HEK293 (cell line): ENCODE results near the gene PLCH2.
A peak's percentile ranks its signal among the peaks of the same experiment; 100 is the strongest.

Source experiments
- CTCF ChIA-PET: fragments of 350-600 bp; formaldehyde crosslinking; extraction: SDS; loops from one replicate; lab custom pipeline; 2021; ENCODE audit warnings: antibody characterized with exemption; lab: Yijun Ruan, JAX
- POLR2A ChIA-PET: fragments of 300-600 bp; formaldehyde crosslinking; extraction: SDS; loops from one replicate; lab custom pipeline; 2020; ENCODE audit warnings: antibody characterized with exemption, inconsistent platforms; lab: Yijun Ruan, JAX
- H3K27ac ChIP-seq: fragments of 200-500 bp; sonication (Bioruptor generic); 2 replicates; pipeline ENCODE4 v1.5.1; 2014; ENCODE audit warnings: low read depth, low read length, control low read depth, inconsistent platforms; ENCODE audit errors: extremely low read depth
- H3K36me3 ChIP-seq, 2 experiments: fragments of 200-500 bp in 1 of 2; sonication (Bioruptor generic) in 1 of 2; 1 replicate in 1 of 2; 2 replicates in 1 of 2; pipeline ENCODE4 v1.5.1; 2014 to 2017; ENCODE audit warnings: inconsistent platforms in 2 of 2, low read length in 2 of 2; ENCODE audit not compliant: control insufficient read depth in 2 of 2, insufficient read depth in 1 of 2
- H3K4me1 ChIP-seq: fragments of 200-500 bp; sonication (Bioruptor generic); 2 replicates; pipeline ENCODE4 v1.5.1; 2014; ENCODE audit warnings: mild to moderate bottlenecking, low read length, inconsistent platforms; ENCODE audit not compliant: control insufficient read depth, insufficient read depth
- H3K4me3 ChIP-seq: 2 replicates; pipeline ENCODE4 v1.5.1; 2011; ENCODE audit warnings: low read depth, mild to moderate bottlenecking, control low read depth, low read length, moderate library complexity
- H3K9me3 ChIP-seq: fragments of 200-500 bp; sonication (Bioruptor generic); 2 replicates; pipeline ENCODE4 v1.5.1; 2014; ENCODE audit warnings: low read depth, low read length, inconsistent platforms; ENCODE audit not compliant: control insufficient read depth, insufficient read depth
- EGR2 ChIP-seq: fragments of 450-650 bp; formaldehyde crosslinking; IDR thresholded peaks from 2 replicates; pipeline ENCODE4 v1.5.1; 2016; ENCODE audit warnings: low read depth, missing biosample characterization, missing genetic modification characterization
- FEZF1 ChIP-seq: fragments of 450-650 bp; formaldehyde crosslinking; IDR thresholded peaks from 2 replicates; pipeline ENCODE4 v1.5.1; 2016; ENCODE audit warnings: missing biosample characterization, missing genetic modification characterization
- GLIS1 ChIP-seq: fragments of 450-650 bp; formaldehyde crosslinking; IDR thresholded peaks from 2 replicates; pipeline ENCODE4 v1.5.1; 2016; ENCODE audit warnings: missing biosample characterization, missing genetic modification characterization
- GLIS2 ChIP-seq: fragments of 450-650 bp; formaldehyde crosslinking; IDR thresholded peaks from 2 replicates; pipeline ENCODE4 v1.5.1; 2016; ENCODE audit warnings: missing biosample characterization, missing genetic modification characterization
- KLF1 ChIP-seq: fragments of 450-650 bp; formaldehyde crosslinking; IDR thresholded peaks from 2 replicates; pipeline ENCODE4 v1.5.1; 2016; ENCODE audit warnings: missing biosample characterization, missing genetic modification characterization
- KLF17 ChIP-seq: fragments of 450-650 bp; formaldehyde crosslinking; IDR thresholded peaks from 2 replicates; pipeline ENCODE4 v1.5.1; 2016; ENCODE audit warnings: missing biosample characterization, missing genetic modification characterization
- KLF9 ChIP-seq: fragments of 450-650 bp; formaldehyde crosslinking; IDR thresholded peaks from 2 replicates; pipeline ENCODE4 v1.5.1; 2016; ENCODE audit warnings: missing biosample characterization, missing genetic modification characterization, low read depth
- MYNN ChIP-seq: fragments of 450-650 bp; formaldehyde crosslinking; IDR thresholded peaks from 2 replicates; pipeline ENCODE4 v1.5.1; 2016; ENCODE audit warnings: missing biosample characterization, missing genetic modification characterization, borderline replicate concordance
- OVOL3 ChIP-seq: fragments of 450-650 bp; formaldehyde crosslinking; IDR thresholded peaks from 2 replicates; pipeline ENCODE4 v1.5.1; 2016; ENCODE audit warnings: missing biosample characterization, missing genetic modification characterization
- PATZ1 ChIP-seq: fragments of 450-650 bp; formaldehyde crosslinking; IDR thresholded peaks from 2 replicates; pipeline ENCODE4 v1.5.1; 2016; ENCODE audit warnings: missing biosample characterization, missing genetic modification characterization
- SALL2 ChIP-seq: fragments of 450-650 bp; formaldehyde crosslinking; IDR thresholded peaks from 2 replicates; pipeline ENCODE4 v1.5.0; 2017; ENCODE audit warnings: missing biosample characterization, mild to moderate bottlenecking, missing genetic modification characterization, borderline replicate concordance
- SCRT2 ChIP-seq: fragments of 450-650 bp; formaldehyde crosslinking; IDR thresholded peaks from 2 replicates; pipeline ENCODE4 v1.5.1; 2016; ENCODE audit warnings: missing biosample characterization, missing genetic modification characterization
- SP2 ChIP-seq: fragments of 450-650 bp; formaldehyde crosslinking; IDR thresholded peaks from 2 replicates; pipeline ENCODE4 v1.5.1; 2016; ENCODE audit warnings: missing biosample characterization, missing genetic modification characterization
- SP7 ChIP-seq: fragments of 450-650 bp; formaldehyde crosslinking; IDR thresholded peaks from 2 replicates; pipeline ENCODE4 v1.5.1; 2016; ENCODE audit warnings: missing biosample characterization, missing genetic modification characterization
- TRIM28 ChIP-seq: IDR thresholded peaks from 2 replicates; pipeline ENCODE4 v1.6.1; 2011; ENCODE audit warnings: low read length, control low read depth, borderline replicate concordance
- ZBTB20 ChIP-seq: fragments of 450-650 bp; formaldehyde crosslinking; IDR thresholded peaks from 2 replicates; pipeline ENCODE4 v1.5.1; 2016; ENCODE audit warnings: missing biosample characterization, missing genetic modification characterization
- ZBTB48 ChIP-seq: fragments of 450-650 bp; formaldehyde crosslinking; IDR thresholded peaks from 2 replicates; pipeline ENCODE4 v1.5.1; 2016; ENCODE audit warnings: missing biosample characterization, missing genetic modification characterization
- ZBTB8A ChIP-seq: fragments of 450-650 bp; formaldehyde crosslinking; IDR thresholded peaks from 2 replicates; pipeline ENCODE4 v1.5.1; 2016; ENCODE audit warnings: missing biosample characterization, missing genetic modification characterization
- ZFHX2 ChIP-seq: fragments of 450-650 bp; formaldehyde crosslinking; conservative IDR thresholded peaks from 2 replicates; pipeline ENCODE4 v1.5.1; 2016; ENCODE audit warnings: missing biosample characterization, missing genetic modification characterization
- ZIC2 ChIP-seq: fragments of 450-650 bp; formaldehyde crosslinking; IDR thresholded peaks from 2 replicates; pipeline ENCODE4 v1.5.1; 2016; ENCODE audit warnings: missing biosample characterization, missing genetic modification characterization
- ZNF140 ChIP-seq: fragments of 450-650 bp; formaldehyde crosslinking; IDR thresholded peaks from 2 replicates; pipeline ENCODE4 v1.5.1; 2016; ENCODE audit warnings: missing biosample characterization, missing genetic modification characterization
- ZNF302 ChIP-seq: fragments of 450-650 bp; formaldehyde crosslinking; IDR thresholded peaks from 2 replicates; pipeline ENCODE4 v1.5.1; 2016; ENCODE audit warnings: missing biosample characterization, missing genetic modification characterization, low read depth
- ZNF366 ChIP-seq: fragments of 450-650 bp; formaldehyde crosslinking; conservative IDR thresholded peaks from 2 replicates; pipeline ENCODE4 v1.5.1; 2016; ENCODE audit warnings: missing biosample characterization, missing genetic modification characterization
- ZNF521 ChIP-seq: fragments of 450-650 bp; formaldehyde crosslinking; IDR thresholded peaks from 2 replicates; pipeline ENCODE4 v1.5.1; 2017; ENCODE audit warnings: missing biosample characterization, mild to moderate bottlenecking, missing genetic modification characterization
- ZNF600 ChIP-seq: fragments of 450-650 bp; formaldehyde crosslinking; IDR thresholded peaks from 2 replicates; pipeline ENCODE4 v1.5.1; 2016; ENCODE audit warnings: missing biosample characterization, missing genetic modification characterization
- ZSCAN16 ChIP-seq: fragments of 450-650 bp; formaldehyde crosslinking; IDR thresholded peaks from 2 replicates; pipeline ENCODE4 v1.5.1; 2016; ENCODE audit warnings: missing biosample characterization, missing genetic modification characterization
- TF ChIP-seq, protein P1 (sequence below): fragments of 450-650 bp; formaldehyde crosslinking; IDR thresholded peaks from 2 replicates; pipeline ENCODE4 v1.5.1; 2017; ENCODE audit warnings: missing biosample characterization, missing genetic modification characterization
- TF ChIP-seq, protein P2 (sequence below): IDR thresholded peaks from 2 replicates; pipeline ENCODE4 v1.6.1; 2011; ENCODE audit warnings: mild to moderate bottlenecking, low read depth, low read length, borderline replicate concordance

PLCH2 gene

GRCh38 chr1:2526824-2527555 is 50.9 kb downstream of the PLCH2 start:
- CTCF ChIA-PET: no interaction called here
- TF ChIP-seq MYNN (tag by site-specific recombination) (peak; percentile 98), GLIS1 (tag by site-specific recombination) (no peak), ZBTB48 (tag by site-specific recombination) (peak; percentile 75), ZBTB8A (tag by site-specific recombination) (peak; percentile 28; the same call in 1 of the 2 replicates), EGR2 (tag by site-specific recombination) (peak; percentile 72), GLIS2 (tag by site-specific recombination) (peak; percentile 71), PATZ1 (tag by site-specific recombination) (peak; percentile 35), ZBTB20 (tag by site-specific recombination) (peak; percentile 69), ZNF600 (tag by site-specific recombination) (0 out of 2 replicates have a peak, but pooled peaks have one; percentile 31), KLF1 (peak; percentile 68; the same call in 1 of the 2 replicates), SP2 (tag by site-specific recombination) (peak; percentile 14; the same call in 1 of the 2 replicates), ZFHX2 (tag by site-specific recombination) (peak; percentile 77), SP7 (peak; percentile 53; the same call in 1 of the 2 replicates), FEZF1 (0 out of 2 replicates have a peak, but pooled peaks have one; percentile 31), SCRT2 (tag by site-specific recombination) (no peak), KLF17 (tag by site-specific recombination) (0 out of 2 replicates have a peak, but pooled peaks have one; percentile 42), ZNF521 (tag by site-specific recombination) (no peak), KLF9 (tag by site-specific recombination) (0 out of 2 replicates have a peak, but pooled peaks have one; percentile 32), ZIC2 (tag by site-specific recombination) (peak; percentile 47; the same call in 1 of the 2 replicates), ZNF366 (tag by site-specific recombination) (no peak)
- TF ChIP-seq, protein P1, sequence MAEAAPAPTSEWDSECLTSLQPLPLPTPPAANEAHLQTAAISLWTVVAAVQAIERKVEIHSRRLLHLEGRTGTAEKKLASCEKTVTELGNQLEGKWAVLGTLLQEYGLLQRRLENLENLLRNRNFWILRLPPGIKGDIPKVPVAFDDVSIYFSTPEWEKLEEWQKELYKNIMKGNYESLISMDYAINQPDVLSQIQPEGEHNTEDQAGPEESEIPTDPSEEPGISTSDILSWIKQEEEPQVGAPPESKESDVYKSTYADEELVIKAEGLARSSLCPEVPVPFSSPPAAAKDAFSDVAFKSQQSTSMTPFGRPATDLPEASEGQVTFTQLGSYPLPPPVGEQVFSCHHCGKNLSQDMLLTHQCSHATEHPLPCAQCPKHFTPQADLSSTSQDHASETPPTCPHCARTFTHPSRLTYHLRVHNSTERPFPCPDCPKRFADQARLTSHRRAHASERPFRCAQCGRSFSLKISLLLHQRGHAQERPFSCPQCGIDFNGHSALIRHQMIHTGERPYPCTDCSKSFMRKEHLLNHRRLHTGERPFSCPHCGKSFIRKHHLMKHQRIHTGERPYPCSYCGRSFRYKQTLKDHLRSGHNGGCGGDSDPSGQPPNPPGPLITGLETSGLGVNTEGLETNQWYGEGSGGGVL (tag by site-specific recombination): no peak
- TF ChIP-seq, all 188 proteins: peak for 16
- POLR2A ChIA-PET: interaction anchor here (1.0 to 2.7 kb wide), 13 partner anchors 8 to 135 kb away, joined by 3 to 33 read pairs (median 5); partner anchors contain the start of genes MORN1 and RER1
- Histone ChIP-seq H3K36me3 (peaks cover 0 to 21% of the 10 kb centered on the region in 2 experiments; a peak in 1 of 3 replicates), H3K4me3 (peak overlapping the region; percentile 15), H3K27ac (no peak overlapping the region), H3K4me1 (peaks cover 23% of the 10 kb centered on the region), H3K9me3 (no peaks in the 10 kb centered on the region)

- Histone ChIP-seq H3K4me1 (peaks cover 23% of the 10 kb centered on the region), H3K9me3 (no peaks in the 10 kb centered on the region), H3K36me3 (peaks cover 0 to 16% of the 10 kb centered on the region in 2 experiments; a peak in 1 of 3 replicates), H3K4me3 (no peak overlapping the region), H3K27ac (no peak overlapping the region)
- ChIA-PET CTCF (no interaction called here), POLR2A (interaction anchor here (1.4 to 2.2 kb wide), 2 partner anchors 7 to 20 kb away, joined by 4 to 16 read pairs; no protein-coding TSS in a partner anchor)
- TF ChIP-seq ZNF366 (tag by site-specific recombination): no peak
- no peak for TF ChIP-seq SALL2 (tag by site-specific recombination)
- TF ChIP-seq ZIC2 (tag by site-specific recombination): peak; percentile 57
- TF ChIP-seq TRIM28: no peak
- peak; percentile 52; the same call in 1 of the 2 replicates for TF ChIP-seq GLIS1 (tag by site-specific recombination)
- no peak for TF ChIP-seq ZNF302 (tag by site-specific recombination)
- TF ChIP-seq OVOL3 (tag by site-specific recombination): no peak
- TF ChIP-seq, protein P2, sequence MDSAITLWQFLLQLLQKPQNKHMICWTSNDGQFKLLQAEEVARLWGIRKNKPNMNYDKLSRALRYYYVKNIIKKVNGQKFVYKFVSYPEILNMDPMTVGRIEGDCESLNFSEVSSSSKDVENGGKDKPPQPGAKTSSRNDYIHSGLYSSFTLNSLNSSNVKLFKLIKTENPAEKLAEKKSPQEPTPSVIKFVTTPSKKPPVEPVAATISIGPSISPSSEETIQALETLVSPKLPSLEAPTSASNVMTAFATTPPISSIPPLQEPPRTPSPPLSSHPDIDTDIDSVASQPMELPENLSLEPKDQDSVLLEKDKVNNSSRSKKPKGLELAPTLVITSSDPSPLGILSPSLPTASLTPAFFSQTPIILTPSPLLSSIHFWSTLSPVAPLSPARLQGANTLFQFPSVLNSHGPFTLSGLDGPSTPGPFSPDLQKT: no peak
- no peak for TF ChIP-seq ZNF140 (tag by site-specific recombination)
- TF ChIP-seq ZSCAN16 (tag by site-specific recombination): no peak
Measured at GRCh38 chr1:2527556-2527860, 51.4 kb downstream of the PLCH2 start.
